NCI-H128 (cell line): ENCODE measurements around the gene GRB7.

Source experiments
- DNase-seq: peaks from one replicate; lab custom pipeline; 2025; ENCODE audit not compliant: unreplicated experiment; lab: John Stamatoyannopoulos, UW

GRB7 gene

GRCh38 chr17:39794249-39794970 lies 56.7 kb downstream of the GRB7 start:
- DNase-seq, result no peak
